Subcutaneous abdominal adipose tissue (tissue), 5 donors: ENCODE data around the gene ADGRG1.
A peak's percentile ranks its signal among the peaks of the same experiment; 100 is the strongest.

Source experiments
- H3K27ac ChIP-seq: one replicate; pipeline ENCODE4 v1.7.0; 2013; ENCODE audit warnings: low read depth, mild to moderate bottlenecking, inconsistent platforms, low read length, moderate library complexity
- H3K27me3 ChIP-seq, 5 donors: one replicate each; pipeline ENCODE4 v1.7.0; 2013; ENCODE audit warnings: low read length in 5 of 5, inconsistent platforms in 1 of 5; ENCODE audit not compliant: control insufficient read depth in 5 of 5, insufficient read depth in 4 of 5
- H3K36me3 ChIP-seq, 5 donors: one replicate each; pipeline ENCODE4 v1.7.0; 2013; ENCODE audit warnings: low read length in 5 of 5; ENCODE audit not compliant: control insufficient read depth in 5 of 5, insufficient read depth in 5 of 5
- H3K4me1 ChIP-seq, 5 donors: one replicate each; pipeline ENCODE4 v1.7.0; 2013; ENCODE audit warnings: low read length in 5 of 5, mild to moderate bottlenecking in 3 of 5, moderate library complexity in 1 of 5; ENCODE audit not compliant: control insufficient read depth in 5 of 5, insufficient read depth in 5 of 5
- H3K4me3 ChIP-seq, 5 donors: one replicate each; pipeline ENCODE4 v1.7.0; 2013; ENCODE audit warnings: low read length in 5 of 5, low read depth in 1 of 5
- H3K9ac ChIP-seq, 5 donors: one replicate each; pipeline ENCODE4 v1.7.0; 2013; ENCODE audit warnings: low read length in 5 of 5, mild to moderate bottlenecking in 4 of 5, moderate library complexity in 3 of 5
- H3K9me3 ChIP-seq, 5 donors: one replicate each; pipeline ENCODE4 v1.7.0; 2013; ENCODE audit warnings: low read length in 5 of 5; ENCODE audit not compliant: control insufficient read depth in 5 of 5
- donor health status: healthy.
- donor health status: healthy.
- donor health status: healthy.
- donor health status: healthy.
- donor health status: healthy.

The ADGRG1 gene

GRCh38 chr16:57647136-57647875 lies 18.9 kb downstream of the ADGRG1 start:
- peaks cover 0 to 70% (median 20%) of the 10 kb centered on the region in 5 donors for H3K4me1 ChIP-seq
- H3K9ac ChIP-seq = peak overlapping the region in 3 of 5 donors; percentile 43 to 57 (median 56)
- peaks cover 0 to 10% (median 3%) of the 10 kb centered on the region in 5 donors for H3K27me3 ChIP-seq
- H3K9me3 ChIP-seq = no peaks in the 10 kb centered on the region
- H3K27ac ChIP-seq = peak overlapping the region; percentile 93
- peaks cover 0 to 30% (median 25%) of the 10 kb centered on the region in 5 donors for H3K36me3 ChIP-seq
- peak overlapping the region in 1 of 5 donors; percentile 3 for H3K4me3 ChIP-seq

- Histone ChIP-seq H3K9ac (peak overlapping the region in 3 of 5 donors; percentile 56 to 66 (median 57)), H3K27ac (peak overlapping the region; percentile 93), H3K27me3 (peaks cover 0 to 10% (median 3%) of the 10 kb centered on the region in 5 donors), H3K9me3 (no peaks in the 10 kb centered on the region), H3K36me3 (peaks cover 0 to 36% (median 27%) of the 10 kb centered on the region in 5 donors), H3K4me3 (peak overlapping the region in 1 of 5 donors; percentile 5), H3K4me1 (peaks cover 0 to 68% (median 18%) of the 10 kb centered on the region in 5 donors)
Measured at GRCh38 chr16:57648125-57648524, 19.7 kb downstream of the ADGRG1 start.

DNA sequence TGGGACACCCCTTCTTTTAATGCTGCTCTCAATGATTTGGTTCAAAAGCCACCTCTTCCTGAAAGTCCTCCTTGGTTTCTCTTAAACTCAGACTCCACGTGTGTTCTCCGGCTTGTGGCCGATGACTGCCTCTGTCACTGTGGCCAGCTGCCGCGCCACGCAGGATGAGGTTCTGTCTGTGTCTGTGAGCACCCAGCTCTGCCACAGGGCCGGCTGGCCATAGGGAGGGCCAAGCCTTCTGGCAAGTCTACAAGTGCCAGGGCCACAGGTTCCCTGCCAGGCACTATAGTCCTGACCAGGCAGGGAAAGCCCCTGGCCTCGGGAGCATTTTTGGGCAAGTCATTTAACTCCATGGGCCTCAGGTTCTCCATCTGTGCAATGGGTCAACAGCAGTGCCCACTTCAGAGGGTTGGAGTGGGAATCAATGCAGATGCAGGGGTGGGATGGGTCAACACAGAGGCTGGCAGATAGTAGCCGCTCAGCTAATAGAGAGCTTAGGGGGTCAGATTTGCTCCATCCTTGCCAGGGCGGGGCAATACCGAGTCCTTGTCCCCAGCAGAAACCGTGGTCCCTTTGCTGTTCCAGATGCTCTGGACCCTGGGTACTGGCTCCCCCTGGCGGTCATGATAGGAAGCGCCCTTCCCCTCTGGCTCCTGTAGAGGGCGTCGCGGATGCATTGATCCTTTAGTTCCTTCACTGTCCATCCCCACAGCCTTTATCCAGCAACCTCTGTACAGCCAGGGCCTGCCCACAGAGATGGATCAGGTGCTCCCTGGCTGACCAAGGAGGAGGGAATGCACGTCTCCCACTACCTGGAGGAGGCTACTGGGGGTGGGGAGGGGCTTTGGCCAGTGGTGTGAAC lies 20.4 kb downstream of the ADGRG1 start:
- peaks cover 0 to 43% (median 27%) of the 10 kb centered on the region in 5 donors for H3K36me3 ChIP-seq
- H3K9me3 ChIP-seq = no peaks in the 10 kb centered on the region
- H3K4me3 ChIP-seq = no peak overlapping the region
- peak overlapping the region; percentile 93 for H3K27ac ChIP-seq
- H3K27me3 ChIP-seq = peaks cover 0 to 10% (median 3%) of the 10 kb centered on the region in 5 donors
- H3K4me1 ChIP-seq = peaks cover 0 to 68% (median 14%) of the 10 kb centered on the region in 5 donors
- H3K9ac ChIP-seq = peak overlapping the region in 1 of 5 donors; percentile 48

DNA sequence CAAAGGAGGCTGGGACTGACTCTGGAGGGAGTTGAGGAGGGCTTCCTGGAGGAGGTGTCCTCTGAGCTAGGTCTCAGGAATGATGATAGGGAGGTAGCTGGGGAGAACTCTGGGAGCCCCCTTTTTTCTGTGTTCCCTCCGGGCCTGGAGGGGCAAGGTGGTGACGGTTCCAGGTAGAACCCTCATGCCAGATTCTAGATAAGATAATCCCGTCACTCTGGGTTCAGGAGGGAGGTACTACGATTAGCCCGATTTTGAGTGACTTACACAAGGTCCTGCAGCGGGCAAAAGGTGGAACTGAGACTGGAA lies 21.0 kb downstream of the ADGRG1 start:
- no peak overlapping the region for H3K9ac ChIP-seq
- H3K9me3 ChIP-seq = no peaks in the 10 kb centered on the region
- H3K4me1 ChIP-seq = peaks cover 0 to 65% (median 11%) of the 10 kb centered on the region in 5 donors
- H3K27ac ChIP-seq = no peak overlapping the region
- peaks cover 0 to 41% (median 23%) of the 10 kb centered on the region in 5 donors for H3K36me3 ChIP-seq
- peaks cover 0 to 10% (median 6%) of the 10 kb centered on the region in 5 donors for H3K27me3 ChIP-seq
- H3K4me3 ChIP-seq = no peak overlapping the region

- peaks cover 0 to 37% (median 21%) of the 10 kb centered on the region in 5 donors for H3K36me3 ChIP-seq
- H3K9ac ChIP-seq = no peak overlapping the region
- no peak overlapping the region for H3K4me3 ChIP-seq
- no peaks in the 10 kb centered on the region for H3K9me3 ChIP-seq
- no peak overlapping the region for H3K27ac ChIP-seq
- H3K4me1 ChIP-seq = peaks cover 0 to 60% (median 11%) of the 10 kb centered on the region in 5 donors
- peaks cover 0 to 10% (median 6%) of the 10 kb centered on the region in 5 donors for H3K27me3 ChIP-seq
Measured at GRCh38 chr16:57649846-57650245, 21.4 kb downstream of the ADGRG1 start.

DNA sequence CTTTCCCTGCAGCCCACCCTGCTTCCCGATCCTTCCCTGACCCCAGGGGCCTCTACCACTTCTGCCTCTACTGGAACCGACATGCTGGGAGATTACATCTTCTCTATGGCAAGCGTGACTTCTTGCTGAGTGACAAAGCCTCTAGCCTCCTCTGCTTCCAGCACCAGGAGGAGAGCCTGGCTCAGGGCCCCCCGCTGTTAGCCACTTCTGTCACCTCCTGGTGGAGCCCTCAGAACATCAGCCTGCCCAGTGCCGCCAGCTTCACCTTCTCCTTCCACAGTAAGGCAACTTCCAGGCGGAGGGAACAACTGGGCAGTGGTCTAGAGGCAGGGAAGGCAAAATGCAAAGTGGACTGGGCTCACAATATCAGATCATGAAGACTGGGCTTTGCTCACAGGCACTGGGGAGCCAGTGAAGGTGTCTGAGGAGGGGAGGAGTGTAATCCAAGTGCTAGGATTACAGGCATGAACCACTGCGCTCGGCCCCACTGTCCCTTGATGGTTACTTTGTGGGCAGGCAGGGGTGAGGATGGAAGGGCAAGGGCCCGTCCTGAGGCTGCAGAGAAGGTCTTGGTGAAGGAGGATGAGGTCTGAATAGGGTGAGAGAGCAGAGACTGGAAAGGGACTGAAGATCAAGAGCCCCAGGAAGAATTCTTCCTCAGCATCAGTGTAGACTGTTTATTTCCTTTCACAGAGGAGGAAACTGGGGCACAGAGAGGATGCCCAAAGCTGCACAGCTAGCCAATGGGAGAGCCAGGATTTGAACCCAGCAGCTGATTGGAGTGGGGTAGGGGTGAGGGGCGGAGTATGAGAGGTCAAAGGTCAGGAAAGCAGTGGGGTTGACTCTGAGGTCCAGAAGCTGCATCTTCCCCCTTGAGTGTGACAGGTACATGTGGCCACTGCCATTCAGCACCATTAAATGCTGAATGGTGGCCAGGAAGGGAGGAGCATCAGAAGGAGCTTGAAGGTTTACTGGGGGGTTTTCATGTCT lies 23.2 kb downstream of the ADGRG1 start:
- Histone ChIP-seq H3K27me3 (peaks cover 0 to 8% (median 5%) of the 10 kb centered on the region in 5 donors), H3K36me3 (peaks cover 0 to 52% (median 34%) of the 10 kb centered on the region in 5 donors), H3K4me1 (peaks cover 0 to 47% (median 11%) of the 10 kb centered on the region in 5 donors), H3K4me3 (no peak overlapping the region), H3K27ac (no peak overlapping the region), H3K9ac (no peak overlapping the region), H3K9me3 (no peaks in the 10 kb centered on the region)

GRCh38 chr16:57652695-57653471 lies 24.5 kb downstream of the ADGRG1 start:
- Histone ChIP-seq H3K4me3 (no peak overlapping the region), H3K36me3 (peaks cover 0 to 58% (median 42%) of the 10 kb centered on the region in 5 donors), H3K27me3 (peaks cover 0 to 8% (median 5%) of the 10 kb centered on the region in 5 donors), H3K9ac (no peak overlapping the region), H3K27ac (no peak overlapping the region), H3K9me3 (no peaks in the 10 kb centered on the region), H3K4me1 (peaks cover 0 to 36% (median 6%) of the 10 kb centered on the region in 5 donors)

GRCh38 chr16:57653936-57654335 lies 25.5 kb downstream of the ADGRG1 start:
- peaks cover 0 to 25% (median 0%) of the 10 kb centered on the region in 5 donors for H3K4me1 ChIP-seq
- H3K27me3 ChIP-seq = peaks cover 0 to 11% (median 5%) of the 10 kb centered on the region in 5 donors
- H3K36me3 ChIP-seq = peaks cover 0 to 69% (median 50%) of the 10 kb centered on the region in 5 donors
- no peaks in the 10 kb centered on the region for H3K9me3 ChIP-seq
- H3K9ac ChIP-seq = no peak overlapping the region
- no peak overlapping the region for H3K27ac ChIP-seq
- no peak overlapping the region for H3K4me3 ChIP-seq
